T-helper 1 cell treated with Interleukin-12 subunit alpha and Interleukin-12 subunit beta and Interleukin-4 antibody, amounts not matched to agents 30 μg/mL and 1 μg/mL, for 36 hours (primary cell): ENCODE results near the gene TFF2.

Experiments
- H3K27ac Mint-ChIP-seq: one replicate; pipeline ENCODE4 v1.8.0; 2021; ENCODE audit warnings: mild to moderate bottlenecking, mixed read lengths
- H3K27me3 Mint-ChIP-seq: one replicate; pipeline ENCODE4 v1.8.0; 2021; ENCODE audit warnings: low read depth, mixed read lengths
- H3K36me3 Mint-ChIP-seq: one replicate; pipeline ENCODE4 v1.8.0; 2021; ENCODE audit warnings: low read depth, mixed read lengths
- H3K4me1 Mint-ChIP-seq: one replicate; pipeline ENCODE4 v1.8.0; 2021; ENCODE audit warnings: low read depth, mixed read lengths
- H3K4me3 Mint-ChIP-seq: one replicate; pipeline ENCODE4 v1.8.0; 2021; ENCODE audit warnings: mild to moderate bottlenecking, moderate library complexity, mixed read lengths
- H3K9me3 Mint-ChIP-seq: one replicate; pipeline ENCODE4 v1.8.0; 2021; ENCODE audit warnings: mixed read lengths

Gene TFF2

DNA sequence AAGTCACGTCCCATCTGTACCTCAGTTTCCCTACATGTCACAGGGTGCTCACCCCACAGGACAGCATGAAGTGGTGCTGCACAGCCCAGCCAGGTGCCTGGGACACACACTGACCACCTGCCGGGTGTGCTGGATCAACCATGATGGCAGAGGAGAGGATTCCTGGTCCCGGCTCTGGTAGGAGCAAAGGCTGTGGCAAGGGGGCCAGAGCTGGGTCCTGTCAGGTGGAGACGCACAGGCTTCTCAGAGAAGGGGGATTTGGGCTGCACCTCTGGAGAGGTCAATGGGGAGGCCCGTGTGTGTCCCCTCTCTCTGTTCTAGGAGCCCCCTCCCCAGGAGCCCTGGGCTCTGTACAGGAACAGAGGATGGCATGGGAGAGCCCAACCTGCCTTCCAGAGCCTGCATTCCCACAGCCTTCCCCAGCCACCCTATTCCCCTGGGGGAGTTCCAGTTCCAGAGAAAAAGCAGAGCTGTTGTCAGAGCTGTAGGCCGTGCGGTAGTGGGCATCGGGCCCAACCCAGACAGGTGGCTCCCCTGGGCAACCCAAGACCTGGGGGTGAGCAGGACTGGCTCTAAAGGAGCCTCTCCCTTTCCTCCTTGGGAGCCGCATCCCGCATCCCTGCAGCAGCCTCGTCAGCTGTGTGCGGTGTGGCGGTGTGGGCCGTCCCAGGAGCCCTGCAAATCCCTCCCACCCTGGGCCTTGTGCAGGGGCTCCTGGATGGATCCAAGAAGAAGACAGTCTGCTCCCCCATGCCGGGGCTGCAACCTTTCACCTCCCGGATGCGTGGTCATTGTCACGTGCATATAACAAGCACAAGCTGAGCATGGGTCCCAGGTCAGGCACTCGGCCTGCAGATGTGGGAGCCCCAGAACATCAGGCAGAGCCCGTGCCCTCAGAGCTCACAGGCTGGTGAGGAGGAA, 32.7 kb downstream of the TFF2 start:
- H3K9me3 Mint-ChIP-seq = no peaks in the 10 kb centered on the region
- no peaks in the 10 kb centered on the region for H3K4me1 Mint-ChIP-seq
- no peak overlapping the region for H3K27ac Mint-ChIP-seq
- H3K27me3 Mint-ChIP-seq = peaks cover 6% of the 10 kb centered on the region
- no peaks in the 10 kb centered on the region for H3K36me3 Mint-ChIP-seq
- no peak overlapping the region for H3K4me3 Mint-ChIP-seq

DNA sequence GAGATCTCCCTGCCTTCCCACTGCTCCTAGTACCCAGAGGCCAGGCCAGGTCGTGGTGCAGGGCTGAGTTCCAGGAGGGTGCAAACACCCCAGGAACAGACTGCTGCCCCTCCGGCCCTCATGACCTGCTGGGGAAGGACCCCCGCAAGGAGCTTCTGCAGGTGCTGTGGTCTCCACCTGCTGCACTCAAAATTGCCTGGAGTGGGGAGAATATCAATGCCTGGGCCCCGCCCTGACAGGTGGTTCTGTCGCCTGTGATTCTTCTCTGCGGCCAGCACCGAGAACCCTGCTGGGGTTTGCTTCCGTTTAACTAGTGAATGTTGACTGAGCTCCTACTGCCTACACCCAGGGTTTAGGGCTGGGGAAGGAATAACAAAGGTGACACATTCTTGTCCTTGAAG, 33.5 kb downstream of the TFF2 start:
- Mint-ChIP-seq H3K9me3 (no peaks in the 10 kb centered on the region), H3K4me1 (no peaks in the 10 kb centered on the region), H3K36me3 (no peaks in the 10 kb centered on the region), H3K27me3 (peaks cover 6% of the 10 kb centered on the region), H3K4me3 (no peak overlapping the region), H3K27ac (no peak overlapping the region)

GRCh38 chr21:42316891-42317290, 33.9 kb downstream of the TFF2 start:
- no peaks in the 10 kb centered on the region for H3K9me3 Mint-ChIP-seq
- H3K4me3 Mint-ChIP-seq = no peak overlapping the region
- no peak overlapping the region for H3K27ac Mint-ChIP-seq
- peaks cover 1% of the 10 kb centered on the region for H3K27me3 Mint-ChIP-seq
- H3K36me3 Mint-ChIP-seq = no peaks in the 10 kb centered on the region
- no peaks in the 10 kb centered on the region for H3K4me1 Mint-ChIP-seq

DNA sequence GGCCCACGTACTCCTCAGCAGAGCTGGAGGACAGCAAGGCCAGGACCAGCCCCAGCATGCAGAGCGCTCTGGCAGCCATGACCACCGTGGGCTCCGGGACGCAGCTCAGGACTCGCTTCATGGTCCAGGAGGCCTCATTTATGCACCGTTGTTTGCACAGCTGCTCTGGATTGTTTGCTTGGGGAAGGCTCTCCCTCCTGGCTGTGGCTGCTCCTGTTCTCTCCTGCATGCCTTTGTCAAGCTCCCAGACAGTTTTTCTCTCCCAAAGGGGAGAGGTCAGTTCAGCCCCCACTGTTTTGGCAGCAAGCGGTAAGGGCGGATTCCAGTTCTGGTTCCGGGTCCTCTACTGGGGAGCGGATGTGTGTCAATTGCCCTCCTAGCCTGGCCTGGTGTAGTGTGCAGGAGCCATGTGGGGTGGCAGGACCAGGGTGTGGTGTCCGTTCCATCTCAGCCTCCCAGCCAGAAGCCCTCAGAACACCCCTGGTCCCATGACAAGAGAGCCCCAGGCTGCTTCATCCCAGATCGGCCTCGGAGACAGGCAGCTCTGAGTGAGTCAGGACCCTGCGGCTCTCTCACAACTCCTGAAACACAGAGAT, 35.4 kb downstream of the TFF2 start, which contains the start of gene TFF3:
TSS of gene TFF3 (minus strand) at position 114 of the 596 bp plus-strand sequence. CDS start at position 79, 35 bp downstream.
- no peaks in the 10 kb centered on the region for H3K4me1 Mint-ChIP-seq
- no peaks in the 10 kb centered on the region for H3K9me3 Mint-ChIP-seq
- no peaks in the 10 kb centered on the region for H3K36me3 Mint-ChIP-seq
- H3K4me3 Mint-ChIP-seq = no peak within 1 kb of the TSS
- no peak within 1 kb of the TSS for H3K27ac Mint-ChIP-seq
- H3K27me3 Mint-ChIP-seq = no peaks in the 10 kb centered on the region

DNA sequence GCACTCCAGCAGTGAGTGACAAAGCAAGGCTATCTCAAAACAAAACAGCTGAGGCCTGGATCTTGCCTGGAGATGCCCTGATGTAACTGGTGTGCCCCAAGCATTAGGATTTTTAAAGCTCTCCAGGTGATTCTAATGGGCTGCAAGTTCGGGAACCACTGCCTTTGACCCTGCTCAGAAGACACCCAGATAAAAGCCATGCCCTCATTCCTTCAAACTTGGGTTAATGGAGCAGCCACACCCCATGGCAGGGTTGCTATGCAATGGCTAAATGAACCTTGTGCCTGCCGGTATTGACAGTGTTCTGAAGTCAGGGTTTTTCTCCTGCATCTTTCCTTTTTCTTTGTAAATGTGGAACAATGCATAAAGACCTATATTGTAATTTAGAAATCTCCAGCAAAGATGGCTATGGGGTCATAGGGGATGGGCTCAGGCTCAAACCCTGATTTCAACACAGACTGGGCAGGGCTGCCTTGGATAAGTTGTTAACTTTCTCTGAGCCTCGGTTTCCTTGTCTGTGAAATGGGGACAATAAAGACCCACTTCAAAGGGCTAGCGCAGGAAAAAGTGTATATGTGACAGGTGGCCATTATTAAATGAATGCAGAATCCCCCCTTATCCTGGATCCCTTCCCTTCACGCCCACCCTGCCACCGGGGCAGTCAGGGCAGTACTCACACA, 36.0 kb downstream of the TFF2 start:
- Mint-ChIP-seq H3K4me1 (no peaks in the 10 kb centered on the region), H3K36me3 (no peaks in the 10 kb centered on the region), H3K4me3 (no peak overlapping the region), H3K9me3 (no peaks in the 10 kb centered on the region), H3K27me3 (no peaks in the 10 kb centered on the region), H3K27ac (no peak overlapping the region)

DNA sequence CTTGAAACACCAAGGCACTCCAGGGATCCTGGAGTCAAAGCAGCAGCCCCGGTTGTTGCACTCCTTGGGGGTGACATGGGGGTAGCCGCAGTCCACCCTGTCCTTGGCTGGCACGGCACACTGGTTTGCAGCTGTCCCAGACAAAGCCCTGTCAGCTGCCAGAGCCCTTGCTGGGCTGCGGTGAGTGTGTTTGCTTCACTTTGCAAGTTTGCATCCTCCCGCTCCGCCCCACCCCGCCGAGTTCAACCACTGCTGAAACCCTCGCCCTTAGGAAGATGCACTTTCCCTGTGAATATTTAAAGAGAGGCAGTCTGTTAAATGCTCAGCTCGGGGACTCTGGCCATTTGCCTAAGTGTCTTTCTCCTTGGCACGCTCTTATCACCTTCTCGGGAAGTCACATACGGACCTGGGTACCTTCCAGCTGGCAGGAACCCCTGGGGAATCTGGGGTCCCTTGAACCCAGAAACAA, 37.3 kb downstream of the TFF2 start:
- H3K36me3 Mint-ChIP-seq = no peaks in the 10 kb centered on the region
- H3K27ac Mint-ChIP-seq = no peak overlapping the region
- no peak overlapping the region for H3K4me3 Mint-ChIP-seq
- H3K27me3 Mint-ChIP-seq = no peaks in the 10 kb centered on the region
- H3K9me3 Mint-ChIP-seq = no peaks in the 10 kb centered on the region
- H3K4me1 Mint-ChIP-seq = peaks cover 4% of the 10 kb centered on the region

GRCh38 chr21:42312626-42313104, 38.1 kb downstream of the TFF2 start:
- Mint-ChIP-seq H3K4me1 (peaks cover 4% of the 10 kb centered on the region), H3K9me3 (no peaks in the 10 kb centered on the region), H3K27ac (no peak overlapping the region), H3K36me3 (no peaks in the 10 kb centered on the region), H3K27me3 (no peaks in the 10 kb centered on the region), H3K4me3 (no peak overlapping the region)

GRCh38 chr21:42311816-42312625, 38.8 kb downstream of the TFF2 start:
- Mint-ChIP-seq H3K4me3 (no peak overlapping the region), H3K27me3 (peaks cover under 1% of the 10 kb centered on the region), H3K36me3 (no peaks in the 10 kb centered on the region), H3K9me3 (no peaks in the 10 kb centered on the region), H3K27ac (no peak overlapping the region), H3K4me1 (peaks cover 4% of the 10 kb centered on the region)

- Mint-ChIP-seq H3K4me3 (no peak overlapping the region), H3K36me3 (no peaks in the 10 kb centered on the region), H3K4me1 (peaks cover 6% of the 10 kb centered on the region), H3K27me3 (peaks cover 7% of the 10 kb centered on the region), H3K9me3 (no peaks in the 10 kb centered on the region), H3K27ac (no peak overlapping the region)
These were observed 39.6 kb downstream of the TFF2 start for GRCh38 chr21:42311160-42311559.

GRCh38 chr21:42310411-42311001, 40.3 kb downstream of the TFF2 start:
- no peaks in the 10 kb centered on the region for H3K36me3 Mint-ChIP-seq
- no peak overlapping the region for H3K27ac Mint-ChIP-seq
- H3K27me3 Mint-ChIP-seq = peaks cover 7% of the 10 kb centered on the region
- H3K4me3 Mint-ChIP-seq = no peak overlapping the region
- peaks cover 6% of the 10 kb centered on the region for H3K4me1 Mint-ChIP-seq
- no peaks in the 10 kb centered on the region for H3K9me3 Mint-ChIP-seq

DNA sequence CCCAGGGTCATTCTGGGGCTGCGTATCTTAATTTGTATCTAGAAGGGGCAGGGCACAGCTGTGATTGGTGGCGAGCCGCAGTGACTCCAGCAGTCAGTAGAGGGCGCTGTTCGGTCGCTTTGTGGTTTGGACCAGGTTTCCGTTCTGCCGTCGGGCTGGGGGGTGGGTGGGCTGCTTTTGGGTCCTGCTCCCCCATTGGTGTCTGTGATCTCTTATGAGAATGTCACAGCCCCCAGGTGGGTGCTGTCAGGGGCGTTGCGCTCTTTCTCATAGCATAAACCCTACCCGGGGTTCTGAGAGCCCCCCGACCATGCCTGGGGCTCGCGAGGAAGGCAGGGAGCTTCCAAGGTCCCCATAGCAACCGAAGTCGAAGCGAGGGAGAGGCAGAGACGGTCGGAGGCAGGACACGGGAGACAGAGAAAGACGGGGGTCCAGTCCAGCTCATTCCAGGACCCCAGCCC, 41.0 kb downstream of the TFF2 start:
- H3K36me3 Mint-ChIP-seq = no peaks in the 10 kb centered on the region
- peaks cover 6% of the 10 kb centered on the region for H3K4me1 Mint-ChIP-seq
- H3K27ac Mint-ChIP-seq = no peak overlapping the region

DNA sequence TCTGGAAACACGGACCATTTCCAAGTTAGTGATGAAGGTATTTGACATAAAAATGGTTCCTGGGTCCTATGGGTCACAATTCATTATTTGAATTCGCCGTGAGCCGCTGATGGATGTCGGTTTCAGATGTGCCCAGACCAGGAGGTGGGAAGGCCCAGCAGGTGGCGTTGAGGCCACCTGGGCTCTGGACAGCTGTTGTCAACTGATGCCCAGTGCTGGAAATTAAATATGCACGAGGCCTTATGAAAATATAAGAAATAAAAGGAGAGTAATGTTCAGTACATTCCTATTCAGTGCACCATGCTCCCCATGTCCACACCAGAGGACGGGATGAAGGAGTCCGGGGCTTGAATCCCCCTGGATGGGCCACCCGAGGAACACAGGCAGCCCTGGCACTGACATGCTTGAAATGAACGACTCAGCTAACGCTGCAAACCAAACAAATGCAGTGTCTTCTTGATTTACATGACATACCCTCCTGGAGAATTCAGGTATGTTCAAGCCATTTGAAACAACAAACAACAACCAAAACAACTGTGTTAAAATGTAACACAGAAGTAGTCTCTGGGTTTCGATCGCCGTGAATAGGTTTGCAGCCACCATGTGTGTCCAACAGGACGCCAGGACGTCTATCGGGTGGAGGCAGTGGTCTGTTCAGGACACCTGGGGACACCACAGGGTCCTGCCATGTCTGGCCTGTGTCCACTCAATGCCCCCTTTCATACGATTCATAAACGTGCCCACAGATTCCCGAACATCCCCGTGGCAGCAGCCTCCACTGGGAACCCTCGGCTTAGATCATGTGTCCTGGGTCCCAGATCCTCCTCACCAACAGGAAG, 41.7 kb downstream of the TFF2 start:
- Mint-ChIP-seq H3K4me1 (peaks cover 6% of the 10 kb centered on the region), H3K27me3 (peaks cover 7% of the 10 kb centered on the region), H3K4me3 (no peak overlapping the region), H3K27ac (no peak overlapping the region), H3K36me3 (no peaks in the 10 kb centered on the region), H3K9me3 (no peaks in the 10 kb centered on the region)

More for the DNA sequence above, 41.0 kb downstream of the TFF2 start:
- no peaks in the 10 kb centered on the region for H3K9me3 Mint-ChIP-seq
- H3K27me3 Mint-ChIP-seq = peaks cover 7% of the 10 kb centered on the region
- no peak overlapping the region for H3K4me3 Mint-ChIP-seq
